Naive thymus-derived CD8-positive, alpha-beta T cell (primary cell): Measurements from ENCODE around the gene SYNPO. TPM values are rescaled to one million over a fixed set of nuclear protein-coding genes. Genes with fewer than 3 reads are reported as not detected.

Experiments
- ATAC-seq, 2 donors: fragments of 150-1000 bp; cut with Tn5 transposase in 1 of 2; sonication (Bioruptor Pico), chemical (Tn5 transposase) in 1 of 2; 1 replicate in 1 of 2; 2 replicates in 1 of 2; pipeline ENCODE4 v1.10.0; 2021; ENCODE audit warnings: mild to moderate bottlenecking in 2 of 2, moderate library complexity in 2 of 2
- POLR2A ChIA-PET: fragments of 350-600 bp; sonication (Branson Sonifier 250); formaldehyde crosslinking; loops from one replicate; lab custom pipeline; 2021; ENCODE audit warnings: antibody characterized with exemption; lab: Charles Lee
- DNase-seq, 10 donors: peaks; one replicate each; pipeline versions ENCODE4 v3.0.0 to v3.0.0-alpha.2; 2020 to 2022
- H3K27ac Mint-ChIP-seq, 10 donors: one replicate each; pipeline ENCODE4 v1.8.0; 2020 to 2022; ENCODE audit warnings: mild to moderate bottlenecking in 10 of 10, mixed read lengths in 10 of 10, moderate library complexity in 4 of 10, inconsistent platforms in 1 of 10
- H3K27me3 Mint-ChIP-seq, 5 donors: one replicate each; pipeline ENCODE4 v1.8.0; 2021 to 2022; ENCODE audit warnings: mixed read lengths in 5 of 5
- H3K36me3 Mint-ChIP-seq, 3 donors: one replicate each; pipeline ENCODE4 v1.8.0; 2020 to 2022; ENCODE audit warnings: mixed read lengths in 3 of 3, mild to moderate bottlenecking in 2 of 3, inconsistent platforms in 1 of 3
- H3K4me1 Mint-ChIP-seq, 4 donors: one replicate each; pipeline ENCODE4 v1.8.0; 2021 to 2022; ENCODE audit warnings: mixed read lengths in 4 of 4
- H3K4me3 Mint-ChIP-seq, 10 donors: one replicate each; pipeline ENCODE4 v1.8.0; 2020 to 2022; ENCODE audit warnings: mild to moderate bottlenecking in 10 of 10, mixed read lengths in 10 of 10, moderate library complexity in 6 of 10, inconsistent platforms in 1 of 10
- H3K9me3 Mint-ChIP-seq, 9 donors: one replicate each; pipeline ENCODE4 v1.8.0; 2020 to 2022; ENCODE audit warnings: mixed read lengths in 9 of 9, mild to moderate bottlenecking in 3 of 9, inconsistent platforms in 1 of 9, moderate library complexity in 1 of 9
- polyA plus RNA-seq, 3 donors: library from polyadenylated mRNA; unstranded; fragments of 300-500 nt; fragmentation: Illumina TruSeq; gene quantifications; one replicate each; pipeline ENCODE4 v1.2.3, GENCODE V29; 2021
- total RNA-seq, 8 experiments: library from RNA in 2 of 8; stranded (reverse) in 2 of 8; gene quantifications; one replicate each; pipeline ENCODE4 v1.2.3 and lab custom pipeline; 2021 to 2026

SYNPO gene
- total and polyA plus RNA-seq, 5 experiments from 2014 or later = 0.71 to 0.83 TPM; not detected in 3

GRCh38 chr5:150621301-150621700 is 19.2 kb upstream of the SYNPO start:
- H3K9me3 Mint-ChIP-seq = peaks cover 0 to 2% (median 0%) of the 10 kb centered on the region in 9 donors
- DNase-seq (no peak), ATAC-seq (no peak)
- POLR2A ChIA-PET = no interaction called here
- peaks cover 5 to 23% (median 12%) of the 10 kb centered on the region in 4 donors for H3K4me1 Mint-ChIP-seq
- H3K36me3 Mint-ChIP-seq = peaks cover 0 to 5% (median 0%) of the 10 kb centered on the region in 3 donors
- H3K4me3 Mint-ChIP-seq = no peak overlapping the region
- peaks cover 5 to 22% (median 15%) of the 10 kb centered on the region in 5 donors for H3K27me3 Mint-ChIP-seq
- no peak overlapping the region for H3K27ac Mint-ChIP-seq

- H3K4me3 Mint-ChIP-seq = no peak overlapping the region
- H3K4me1 Mint-ChIP-seq = peaks cover 8 to 29% (median 12%) of the 10 kb centered on the region in 4 donors
- ATAC-seq (no peak), DNase-seq (peak in 1 of 10 donors; percentile 38)
- POLR2A ChIA-PET = no interaction called here
- H3K27me3 Mint-ChIP-seq = peaks cover 6 to 24% (median 17%) of the 10 kb centered on the region in 5 donors
- H3K27ac Mint-ChIP-seq = no peak overlapping the region
- peaks cover 0 to 2% (median 0%) of the 10 kb centered on the region in 9 donors for H3K9me3 Mint-ChIP-seq
- H3K36me3 Mint-ChIP-seq = peaks cover 0 to 5% (median 0%) of the 10 kb centered on the region in 3 donors
Measured at GRCh38 chr5:150622157-150622556, 18.3 kb upstream of the SYNPO start.

GRCh38 chr5:150623152-150623877 is 17.1 kb upstream of the SYNPO start:
- peak in 1 of 10 donors; percentile 41 for DNase-seq
- peaks cover 0 to 2% (median 0%) of the 10 kb centered on the region in 9 donors for H3K9me3 Mint-ChIP-seq
- H3K27me3 Mint-ChIP-seq = peaks cover 10 to 35% (median 25%) of the 10 kb centered on the region in 5 donors
- peak overlapping the region in 8 of 10 donors; percentile 22 to 92 (median 84) for H3K4me3 Mint-ChIP-seq
- H3K27ac Mint-ChIP-seq = peak overlapping the region in 4 of 10 donors; percentile 10 to 78 (median 63)
- no peak for ATAC-seq
- POLR2A ChIA-PET = no interaction called here
- peaks cover 8 to 36% (median 12%) of the 10 kb centered on the region in 4 donors for H3K4me1 Mint-ChIP-seq
- H3K36me3 Mint-ChIP-seq = peaks cover 0 to 5% (median 0%) of the 10 kb centered on the region in 3 donors

GRCh38 chr5:150623878-150624216 is 16.6 kb upstream of the SYNPO start:
- Mint-ChIP-seq H3K27me3 (peaks cover 10 to 35% (median 28%) of the 10 kb centered on the region in 5 donors), H3K4me1 (peaks cover 8 to 36% (median 12%) of the 10 kb centered on the region in 4 donors), H3K4me3 (peak overlapping the region; percentile 65 to 93 (median 89)), H3K9me3 (peaks cover 0 to 2% (median 0%) of the 10 kb centered on the region in 9 donors), H3K27ac (peak overlapping the region in 4 of 10 donors; percentile 19 to 71 (median 45)), H3K36me3 (peaks cover 0 to 5% (median 0%) of the 10 kb centered on the region in 3 donors)
- no peak for ATAC-seq
- DNase-seq = peak in 1 of 10 donors; percentile 41
- POLR2A ChIA-PET = no interaction called here

- Mint-ChIP-seq H3K27ac (peak overlapping the region in 6 of 10 donors; percentile 19 to 71 (median 52)), H3K4me1 (peaks cover 8 to 36% (median 12%) of the 10 kb centered on the region in 4 donors), H3K9me3 (peaks cover 0 to 2% (median 0%) of the 10 kb centered on the region in 9 donors), H3K4me3 (peak overlapping the region; percentile 65 to 93 (median 89)), H3K36me3 (peaks cover 0 to 5% (median 1%) of the 10 kb centered on the region in 3 donors), H3K27me3 (peaks cover 10 to 36% (median 31%) of the 10 kb centered on the region in 5 donors)
- DNase-seq = peak in 6 of 10 donors; percentile 8 to 44 (median 13)
- ATAC-seq = peak; percentile 72 to 81
- POLR2A ChIA-PET = no interaction called here
Measured at GRCh38 chr5:150624334-150625163, 15.9 kb upstream of the SYNPO start.

- H3K4me1 Mint-ChIP-seq = peaks cover 8 to 36% (median 12%) of the 10 kb centered on the region in 4 donors
- H3K27ac Mint-ChIP-seq = no peak overlapping the region
- DNase-seq = peak in 1 of 10 donors; percentile 56
- peaks cover 0 to 5% (median 1%) of the 10 kb centered on the region in 3 donors for H3K36me3 Mint-ChIP-seq
- H3K9me3 Mint-ChIP-seq = peaks cover 0 to 2% (median 0%) of the 10 kb centered on the region in 9 donors
- H3K27me3 Mint-ChIP-seq = peaks cover 10 to 36% (median 31%) of the 10 kb centered on the region in 5 donors
- ATAC-seq = peak; percentile 7 to 8
- H3K4me3 Mint-ChIP-seq = peak overlapping the region in 1 of 10 donors; percentile 2
- POLR2A ChIA-PET = no interaction called here
Measured at GRCh38 chr5:150625164-150625535, 15.3 kb upstream of the SYNPO start.

- Mint-ChIP-seq H3K4me3 (peak overlapping the region in 7 of 10 donors; percentile 2 to 70 (median 52)), H3K27ac (peak overlapping the region in 1 of 10 donors; percentile 38), H3K4me1 (peaks cover 9 to 36% (median 13%) of the 10 kb centered on the region in 4 donors), H3K9me3 (peaks cover 0 to 2% (median 0%) of the 10 kb centered on the region in 9 donors), H3K27me3 (peaks cover 10 to 37% (median 34%) of the 10 kb centered on the region in 5 donors), H3K36me3 (peaks cover 0 to 5% (median 1%) of the 10 kb centered on the region in 3 donors)
- POLR2A ChIA-PET = no interaction called here
- peak in 2 of 10 donors; percentile 15 to 63 for DNase-seq
- no peak for ATAC-seq
Measured at GRCh38 chr5:150625831-150626746, 14.4 kb upstream of the SYNPO start.

- POLR2A ChIA-PET = no interaction called here
- Mint-ChIP-seq H3K27me3 (peaks cover 10 to 37% (median 35%) of the 10 kb centered on the region in 5 donors), H3K9me3 (peaks cover 0 to 2% (median 0%) of the 10 kb centered on the region in 9 donors), H3K36me3 (peaks cover 0 to 5% (median 1%) of the 10 kb centered on the region in 3 donors), H3K4me3 (no peak overlapping the region), H3K4me1 (peaks cover 9 to 36% (median 13%) of the 10 kb centered on the region in 4 donors), H3K27ac (peak overlapping the region in 1 of 10 donors; percentile 12)
- no peak for ATAC-seq
- DNase-seq = peak in 1 of 10 donors; percentile 40
Measured at GRCh38 chr5:150626853-150627276, 13.6 kb upstream of the SYNPO start.

GRCh38 chr5:150627731-150628545 is 12.5 kb upstream of the SYNPO start:
- Mint-ChIP-seq H3K9me3 (peaks cover 0 to 2% (median 0%) of the 10 kb centered on the region in 9 donors), H3K4me1 (peaks cover 9 to 34% (median 12%) of the 10 kb centered on the region in 4 donors), H3K36me3 (peaks cover 0 to 5% (median 1%) of the 10 kb centered on the region in 3 donors), H3K27me3 (peaks cover 10 to 37% (median 35%) of the 10 kb centered on the region in 5 donors), H3K4me3 (peak overlapping the region in 1 of 10 donors; percentile 38), H3K27ac (no peak overlapping the region)
- no peak for ATAC-seq
- POLR2A ChIA-PET = no interaction called here
- DNase-seq = peak in 1 of 10 donors; percentile 15

- H3K27ac Mint-ChIP-seq = no peak overlapping the region
- peaks cover 0 to 4% (median 1%) of the 10 kb centered on the region in 3 donors for H3K36me3 Mint-ChIP-seq
- ATAC-seq (no peak), DNase-seq (peak in 1 of 10 donors; percentile 34)
- H3K4me3 Mint-ChIP-seq = no peak overlapping the region
- peaks cover 0 to 2% (median 0%) of the 10 kb centered on the region in 9 donors for H3K9me3 Mint-ChIP-seq
- peaks cover 9 to 34% (median 31%) of the 10 kb centered on the region in 5 donors for H3K27me3 Mint-ChIP-seq
- peaks cover 6 to 23% (median 7%) of the 10 kb centered on the region in 4 donors for H3K4me1 Mint-ChIP-seq
- POLR2A ChIA-PET = no interaction called here
Measured at GRCh38 chr5:150628936-150629485, 11.4 kb upstream of the SYNPO start.
